HG02943 (cell line): ENCODE results near the gene TUBB1.

ENCODE experiments used
- ATAC-seq: cut with Tn5 transposase; IDR thresholded peaks from one replicate; pipeline ENCODE4 v1.9.1; 2021; ENCODE audit warnings: mild to moderate bottlenecking, low read depth, moderate library complexity; ENCODE audit not compliant: unreplicated experiment

Gene TUBB1

GRCh38 chr20:59071216-59071615 is 52.0 kb downstream of the TUBB1 start:
- no peak for ATAC-seq

- no peak for ATAC-seq
Observed at GRCh38 chr20:59073582-59073981, 54.4 kb downstream of the TUBB1 start.

GRCh38 chr20:59074456-59074855 is 55.2 kb downstream of the TUBB1 start:
- no peak for ATAC-seq

- no peak for ATAC-seq
Observed at GRCh38 chr20:59075934-59076508, 56.8 kb downstream of the TUBB1 start.
